C1 segment of cervical spinal cord (tissue), 14 donors: ENCODE measurements around the gene ERCC2.
"Not testable (repeated sequence)": the region's sequence is repeated elsewhere in the genome, so short reads cannot be mapped to it uniquely, and the experiment has no call there.

Source experiments
- DNase-seq, 14 donors: peaks; one replicate each; lab custom pipeline; 2025; lab: John Stamatoyannopoulos, UW

ERCC2 gene

DNA sequence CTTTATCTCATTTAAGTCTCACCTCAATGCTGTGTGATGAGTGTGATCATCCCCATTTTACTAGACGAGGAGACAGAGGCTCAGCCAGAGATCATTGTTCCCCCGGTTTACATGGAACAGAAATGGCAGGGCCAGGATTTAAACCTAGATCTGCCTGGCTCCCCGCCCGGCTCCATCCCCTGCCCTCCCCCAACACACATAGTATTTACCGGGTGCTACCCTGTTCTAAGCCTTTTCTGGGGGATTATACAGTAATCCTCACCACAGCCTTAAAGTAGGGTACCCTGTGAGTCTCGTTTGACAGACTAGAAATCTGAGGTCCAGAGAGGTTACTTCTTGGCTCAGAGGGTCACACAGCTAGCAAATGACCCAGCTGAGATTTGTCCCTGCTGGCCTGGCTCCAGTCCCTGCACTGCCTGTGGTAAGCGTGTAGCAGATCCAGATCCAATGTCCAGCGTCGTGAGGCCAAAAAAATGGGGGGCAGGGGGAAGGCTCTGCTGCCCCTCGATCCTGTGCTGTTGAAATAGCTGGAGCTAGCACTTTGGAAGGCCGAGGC lies 33.6 kb downstream of the ERCC2 start:
- DNase-seq, result no peak

DNA sequence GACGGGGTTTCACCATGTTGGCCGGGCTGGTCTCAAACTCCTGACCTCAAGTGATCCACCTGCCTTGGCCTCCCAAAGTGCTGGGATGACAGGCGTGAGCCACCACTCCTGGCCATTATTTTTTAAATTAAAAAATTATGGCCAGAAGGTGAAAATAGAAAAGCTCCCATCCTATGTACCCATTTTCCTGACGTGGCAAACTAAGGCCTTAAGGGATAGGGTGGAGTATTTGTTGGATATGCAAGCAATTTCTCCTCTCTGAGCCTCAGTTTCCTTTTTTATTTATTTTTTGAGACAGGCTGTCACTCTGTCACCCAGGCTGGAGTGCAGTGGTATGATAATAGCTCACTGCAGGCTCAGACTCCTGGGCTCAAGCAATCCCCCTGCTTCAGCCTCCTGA lies 35.5 kb downstream of the ERCC2 start:
- DNase-seq, result not testable (repeated sequence)

DNA sequence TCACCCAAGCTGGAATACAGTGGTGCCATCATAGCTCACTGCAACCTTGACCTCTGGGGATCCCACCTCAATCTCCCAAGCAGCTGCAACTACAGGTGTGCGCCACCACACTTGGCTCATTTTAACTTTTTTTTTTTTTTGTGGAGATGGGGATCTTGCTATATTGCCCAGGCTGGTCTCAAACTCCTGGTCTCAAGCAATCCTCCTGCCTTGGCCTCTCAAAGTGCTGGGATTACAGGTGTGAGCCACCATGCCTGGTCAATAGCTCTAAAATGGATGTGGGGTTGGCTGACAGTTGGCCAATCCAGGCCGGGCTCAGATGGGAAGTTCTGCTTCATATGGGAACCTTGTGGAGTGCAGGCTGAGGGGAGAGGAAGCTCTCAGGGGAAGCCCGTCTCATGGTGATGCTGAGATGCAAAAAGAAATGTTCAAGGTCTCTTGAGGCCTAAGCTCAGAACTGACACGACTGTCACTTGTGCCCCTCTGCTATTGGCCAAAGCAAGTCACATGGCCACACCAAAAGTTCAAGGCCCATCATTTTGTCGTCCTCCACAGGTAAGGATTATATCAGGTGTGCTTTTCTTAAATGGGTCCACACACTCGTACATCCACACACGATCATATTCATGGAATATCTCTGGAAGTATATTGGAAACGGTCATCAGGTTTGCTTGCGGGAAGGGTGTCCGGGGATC lies 36.6 kb downstream of the ERCC2 start:
- DNase-seq, result no peak

DNA sequence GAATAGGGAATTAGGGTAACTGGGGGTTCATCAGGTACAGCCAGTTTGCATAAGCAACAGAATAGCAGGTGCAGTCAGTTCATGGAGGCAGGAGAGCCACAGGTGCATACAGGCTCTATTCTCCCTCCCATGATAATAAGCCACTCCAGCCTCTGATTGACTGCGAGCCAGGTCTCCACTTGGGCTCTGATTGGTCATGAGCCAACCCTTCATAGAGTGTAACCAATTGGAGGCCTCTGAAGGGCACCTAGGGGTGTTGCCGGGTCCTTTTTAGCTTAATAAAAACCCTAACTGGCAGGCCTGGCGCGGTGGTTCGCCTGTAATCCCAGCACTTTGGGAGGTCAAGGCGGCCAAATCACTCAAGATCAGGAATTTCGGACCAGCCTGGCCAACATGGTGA lies 39.0 kb downstream of the ERCC2 start:
- DNase-seq, result no peak

DNA sequence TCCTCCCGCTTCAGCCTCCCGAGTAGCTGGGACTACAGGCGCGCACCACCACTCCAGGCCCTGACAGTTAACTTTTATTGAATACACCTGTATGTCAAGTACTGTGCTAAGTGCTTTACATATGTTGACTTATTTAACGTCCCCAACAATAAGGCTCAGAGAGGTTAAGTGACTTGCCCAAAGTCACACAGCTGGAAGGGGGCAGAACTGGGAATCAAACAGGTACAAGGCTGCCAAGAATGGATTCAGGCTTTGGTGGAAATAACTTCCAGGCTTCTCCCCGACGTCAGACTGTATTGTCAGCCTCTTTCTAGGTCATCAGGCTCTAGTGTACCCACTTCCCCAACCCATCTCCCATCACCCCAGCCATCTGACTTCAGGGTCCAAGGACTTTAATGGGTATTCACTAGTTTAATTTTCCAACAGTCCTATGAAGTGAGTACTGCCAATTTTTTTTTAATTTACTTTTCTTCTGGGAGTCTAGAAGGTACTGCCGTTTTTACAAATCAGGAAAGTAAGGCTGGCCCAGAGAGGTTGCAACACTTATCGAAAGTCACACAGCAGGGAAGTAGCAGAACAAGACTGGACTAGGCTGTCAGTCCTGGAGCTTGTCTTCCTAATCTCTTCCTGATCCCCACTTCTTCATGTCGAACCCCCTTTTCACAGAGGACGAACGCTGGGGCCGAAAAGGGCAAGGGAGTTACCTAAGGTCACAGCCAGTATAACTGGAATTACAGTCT lies 42.8 kb downstream of the ERCC2 start:
- no peak for DNase-seq

DNA sequence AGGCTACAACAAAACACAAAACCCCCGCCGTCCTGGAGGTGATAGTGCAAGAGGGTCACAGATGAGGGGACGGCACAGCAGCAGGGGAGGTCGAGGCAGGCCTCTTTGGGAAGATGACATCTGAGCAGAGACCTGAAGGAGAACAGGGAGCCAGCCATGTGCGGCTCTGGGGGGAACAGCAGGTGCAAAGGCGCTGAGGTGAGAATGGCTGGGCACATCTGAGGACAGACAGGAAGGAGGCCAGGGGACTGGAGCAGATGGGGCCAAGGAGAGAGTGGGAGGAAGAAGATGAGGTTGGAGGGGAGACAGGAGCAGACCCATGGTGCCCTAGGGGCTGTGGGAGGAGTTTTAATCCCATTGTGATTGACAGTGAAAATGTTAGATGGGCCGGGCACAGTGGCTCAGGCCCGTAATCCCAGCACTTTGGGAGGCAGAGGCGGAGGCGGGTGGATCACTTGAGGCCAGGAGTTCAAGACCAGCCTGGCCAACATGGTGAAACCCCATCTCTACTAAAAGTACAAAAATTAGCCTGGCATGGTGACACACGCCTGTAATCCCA lies 45.9 kb downstream of the ERCC2 start:
- DNase-seq, result no peak

DNA sequence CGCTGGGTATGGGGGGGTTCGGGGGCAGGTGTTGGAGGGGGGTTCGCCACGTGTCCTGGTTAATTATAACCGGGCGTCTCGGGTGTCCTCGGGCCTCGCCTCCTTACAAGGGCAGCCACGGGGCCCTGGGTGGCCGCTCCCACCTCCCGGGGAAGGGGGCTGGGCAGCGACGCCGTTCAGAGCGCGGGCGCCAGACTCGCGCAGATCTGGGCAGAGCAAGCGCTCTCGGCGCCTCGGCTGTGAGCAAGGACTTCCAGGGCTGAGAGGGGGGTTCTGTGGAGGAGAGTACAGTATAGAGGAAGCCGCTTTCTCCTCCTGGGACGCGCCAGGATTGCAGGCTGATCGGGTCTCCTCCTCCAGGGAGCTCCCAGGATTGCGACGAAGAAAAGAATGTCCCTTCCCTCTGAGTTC lies 46.7 kb downstream of the ERCC2 start:
- no peak for DNase-seq

DNA sequence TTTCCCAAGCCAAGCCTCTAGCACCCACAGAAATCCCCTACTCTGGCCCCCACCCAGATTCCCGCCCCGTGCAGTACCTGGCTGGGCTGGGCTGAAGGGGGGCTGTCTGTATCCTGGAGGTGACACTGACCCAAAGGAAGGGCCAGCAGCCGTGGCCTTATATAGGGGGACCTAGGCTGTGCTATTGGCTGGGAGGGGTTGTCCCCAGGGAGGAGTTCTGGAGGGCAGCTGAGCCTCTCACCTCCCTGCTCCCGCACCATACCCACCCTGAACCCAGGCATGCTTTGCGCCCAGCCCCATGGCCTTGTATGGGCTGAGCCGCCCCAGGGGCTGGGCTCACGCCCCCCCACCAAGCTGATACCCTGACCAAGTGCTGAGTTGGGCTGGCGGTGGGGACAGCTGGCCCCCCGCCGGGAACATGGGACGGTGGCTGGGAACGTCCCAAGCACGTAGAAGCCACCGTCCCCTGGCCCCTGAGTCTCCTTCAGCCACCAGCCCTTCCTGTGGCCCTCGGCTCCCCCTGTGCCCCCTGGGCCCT lies 47.6 kb downstream of the ERCC2 start, which contains the start of gene CKM:
TSS of gene CKM (minus strand) at position 132 of the 538 bp plus-strand sequence. CDS start 3,162 bp downstream, outside the sequence.
- no peak for DNase-seq

DNA sequence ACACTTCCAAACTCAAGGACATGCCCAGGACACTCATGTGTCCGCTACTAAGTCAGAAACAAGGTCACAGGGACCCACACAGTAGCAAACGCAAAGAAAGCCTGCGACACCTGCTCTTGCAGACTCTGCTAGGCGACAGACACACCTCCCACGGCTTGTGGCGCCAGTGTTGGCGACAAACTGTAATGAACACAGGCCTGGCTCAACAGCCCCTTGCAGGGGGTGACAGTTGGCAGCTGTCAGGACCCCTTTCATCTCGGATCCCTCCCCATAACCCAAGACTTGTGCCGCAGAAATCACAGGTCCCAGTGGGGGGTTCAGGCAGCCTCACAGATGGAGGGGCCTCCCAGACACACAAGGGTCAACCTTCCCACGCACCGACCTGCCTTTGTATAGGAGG lies 48.1 kb downstream of the ERCC2 start:
- no peak for DNase-seq

DNA sequence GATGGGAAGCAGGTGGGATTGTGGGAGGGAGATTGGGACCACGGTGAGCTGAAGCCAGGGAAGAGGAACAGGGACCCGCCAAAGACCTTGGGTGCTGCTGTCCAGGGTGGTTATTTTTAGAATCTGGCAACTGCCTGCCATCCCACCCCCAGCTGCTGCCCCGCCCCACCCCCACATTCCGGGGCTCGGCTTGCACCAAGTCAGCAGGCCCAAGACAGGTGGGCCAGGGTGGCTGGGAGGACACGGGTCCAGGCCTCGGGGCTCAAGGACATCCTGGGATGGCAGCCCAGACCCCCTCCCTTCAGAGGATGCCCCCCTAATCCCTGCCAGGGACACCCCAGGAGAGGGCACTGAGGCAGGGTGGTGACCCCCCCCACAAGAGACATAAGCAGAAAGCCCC lies 48.5 kb downstream of the ERCC2 start:
- no peak for DNase-seq

DNA sequence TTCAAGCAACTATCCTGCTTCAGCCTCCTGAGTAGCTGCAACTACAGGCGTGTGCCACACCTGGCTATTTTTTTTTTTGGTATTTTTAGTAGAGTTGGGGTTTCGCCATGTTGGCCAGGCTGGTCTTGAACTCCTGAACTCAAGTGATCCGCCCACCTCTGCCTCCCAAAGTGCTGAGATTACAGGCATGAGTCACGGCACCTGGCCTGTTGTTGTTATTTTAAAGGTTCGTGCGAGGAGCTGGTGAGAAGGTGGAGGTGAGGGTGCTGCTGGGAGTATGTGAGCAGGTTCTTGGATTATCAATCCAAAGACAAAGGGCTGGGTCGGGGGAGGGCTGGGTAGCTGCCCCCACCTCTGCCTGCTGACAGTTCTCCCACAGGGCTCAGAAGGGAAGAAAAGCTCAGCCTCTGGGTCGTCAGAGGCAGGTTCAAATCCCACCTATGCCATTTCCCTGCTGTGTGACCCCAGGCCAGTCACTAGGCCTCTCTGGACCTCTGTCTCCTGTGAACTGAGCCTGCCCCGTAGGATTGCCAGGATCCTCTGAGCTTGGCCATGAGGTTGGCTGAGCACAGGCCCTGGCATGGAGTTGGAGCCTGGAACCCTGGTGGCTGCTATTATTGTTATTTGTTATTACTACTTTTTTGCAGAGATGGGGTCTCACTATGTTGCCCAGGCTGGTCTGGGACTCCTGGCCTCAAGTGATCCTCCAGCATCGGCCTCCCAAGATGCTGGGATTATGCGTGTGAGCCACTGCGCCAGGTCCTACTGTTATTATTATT lies 49.2 kb downstream of the ERCC2 start:
- DNase-seq, result no peak

DNA sequence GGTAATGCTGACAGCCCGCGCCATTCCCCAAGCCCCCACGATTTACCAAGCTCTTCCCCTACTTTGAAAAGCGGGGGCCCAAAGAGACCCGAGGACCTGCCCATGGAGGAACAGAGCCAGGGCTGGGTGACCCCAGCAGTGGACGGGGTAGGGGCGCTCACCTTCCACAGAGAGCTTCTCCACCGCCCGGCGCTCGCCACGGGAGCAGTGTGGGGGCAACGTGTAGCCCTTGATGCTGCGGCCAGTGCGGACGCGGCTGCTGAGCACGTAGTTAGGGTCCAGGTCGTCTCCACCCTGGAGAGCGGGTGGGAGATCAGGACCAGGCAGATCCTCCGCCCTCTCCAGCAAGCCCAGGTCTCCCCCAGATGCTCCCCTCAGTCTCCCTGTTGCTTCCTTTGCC lies 55.1 kb downstream of the ERCC2 start:
- DNase-seq, result no peak

DNA sequence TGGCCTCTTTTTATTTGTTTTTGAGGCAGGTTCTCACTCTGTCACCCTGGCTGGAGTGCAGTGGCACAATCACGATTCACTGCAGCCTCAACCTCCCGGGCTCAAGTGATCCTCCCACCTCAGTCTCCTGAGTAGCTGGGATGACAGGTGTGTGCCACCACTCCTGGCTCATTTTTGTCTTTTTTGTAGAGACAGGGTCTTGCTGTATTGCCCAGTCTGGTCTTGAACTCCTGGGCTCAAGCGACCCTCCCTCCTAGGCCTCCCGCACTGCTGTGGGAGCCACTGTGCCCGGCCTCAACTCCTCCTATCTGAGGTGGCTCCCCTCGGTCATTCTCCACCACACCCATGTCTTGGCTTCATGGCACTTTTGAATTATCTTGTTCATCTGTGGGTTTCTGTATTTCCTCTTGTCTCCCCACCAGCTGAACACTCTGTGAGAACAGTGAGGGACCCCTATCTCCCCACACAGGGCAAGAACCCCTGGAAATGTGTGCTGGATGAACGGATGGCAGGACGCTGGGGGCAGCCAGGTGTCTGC lies 55.6 kb downstream of the ERCC2 start:
- DNase-seq, result no peak

DNA sequence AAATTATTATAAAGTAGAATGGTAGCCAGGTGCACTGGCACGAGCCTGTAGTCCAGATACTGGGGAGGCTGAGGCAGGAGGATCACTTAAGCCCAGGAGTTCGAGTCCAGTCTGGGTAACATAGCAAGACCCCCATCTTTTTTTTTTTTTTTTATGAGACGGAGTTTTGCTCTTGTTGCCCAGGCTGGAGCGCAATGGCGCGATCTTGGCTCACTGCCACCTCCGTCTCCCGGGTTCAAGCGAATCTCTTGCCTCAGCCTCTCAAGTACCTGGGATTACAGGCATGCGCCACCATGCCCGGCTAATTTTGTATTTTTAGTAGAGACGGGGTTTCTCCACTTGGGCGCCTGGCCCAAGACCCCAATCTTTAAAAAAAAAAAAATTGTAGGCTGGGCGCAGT lies 58.1 kb downstream of the ERCC2 start:
- DNase-seq, result not testable (repeated sequence)

DNA sequence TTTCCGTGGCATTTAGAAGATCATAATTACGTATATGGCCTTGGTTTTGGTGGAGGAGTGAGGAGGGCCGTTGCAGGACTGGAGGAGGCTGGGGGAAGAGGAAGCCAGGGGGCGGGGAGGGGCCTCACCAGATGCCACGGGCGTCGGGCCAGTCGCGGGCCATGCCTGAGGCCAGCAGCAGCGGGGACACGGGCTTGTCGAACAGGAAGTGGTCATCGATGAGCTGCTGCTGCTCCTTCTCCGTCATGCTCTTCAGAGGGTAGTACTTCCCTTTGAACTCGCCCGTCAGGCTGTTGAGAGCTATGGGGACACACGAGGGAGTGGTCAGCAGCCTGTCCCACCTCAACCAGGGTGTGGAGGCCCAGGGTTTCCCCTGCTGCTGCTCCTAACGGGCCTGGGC lies 58.8 kb downstream of the ERCC2 start:
- DNase-seq, result no peak

DNA sequence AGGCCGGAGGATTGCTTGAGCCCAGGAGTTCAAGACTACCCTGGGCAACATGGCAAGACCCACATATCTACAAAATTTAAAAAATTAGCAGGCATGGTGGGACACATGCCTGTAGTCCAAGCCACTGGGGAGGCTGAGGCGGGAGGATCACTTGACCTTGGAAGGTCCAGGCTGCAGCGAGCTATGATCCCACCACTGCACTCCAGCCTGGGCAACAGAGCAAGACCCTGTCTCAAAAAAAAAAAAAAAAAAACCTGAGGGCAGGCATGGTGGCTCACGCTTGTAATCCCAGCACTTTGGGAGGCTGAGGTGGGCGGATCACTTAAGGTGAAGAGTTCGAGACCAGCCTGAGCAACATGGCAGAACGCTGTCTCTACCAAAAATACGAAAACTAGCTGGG lies 61.1 kb downstream of the ERCC2 start:
- DNase-seq, result not testable (repeated sequence)

DNA sequence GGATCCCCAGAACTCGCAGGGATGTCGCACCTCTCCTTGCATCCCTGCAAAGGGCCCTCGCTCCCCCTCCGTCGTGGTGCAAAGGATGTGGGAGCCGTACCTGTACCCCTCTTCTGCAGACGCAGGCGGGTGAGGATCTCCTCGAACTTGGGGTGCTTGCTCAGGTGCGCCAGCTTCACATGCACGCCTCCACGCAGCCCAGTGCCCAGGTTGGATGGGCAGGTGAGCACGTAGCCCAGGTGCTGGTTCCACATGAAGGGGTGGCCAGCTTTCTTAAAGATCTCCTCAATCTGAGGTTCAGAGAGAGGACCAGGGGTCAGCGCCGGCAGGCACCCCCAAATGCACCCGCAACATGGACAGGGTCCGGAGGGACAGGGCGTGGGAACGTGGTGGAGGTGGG lies 63.0 kb downstream of the ERCC2 start:
- no peak for DNase-seq

DNA sequence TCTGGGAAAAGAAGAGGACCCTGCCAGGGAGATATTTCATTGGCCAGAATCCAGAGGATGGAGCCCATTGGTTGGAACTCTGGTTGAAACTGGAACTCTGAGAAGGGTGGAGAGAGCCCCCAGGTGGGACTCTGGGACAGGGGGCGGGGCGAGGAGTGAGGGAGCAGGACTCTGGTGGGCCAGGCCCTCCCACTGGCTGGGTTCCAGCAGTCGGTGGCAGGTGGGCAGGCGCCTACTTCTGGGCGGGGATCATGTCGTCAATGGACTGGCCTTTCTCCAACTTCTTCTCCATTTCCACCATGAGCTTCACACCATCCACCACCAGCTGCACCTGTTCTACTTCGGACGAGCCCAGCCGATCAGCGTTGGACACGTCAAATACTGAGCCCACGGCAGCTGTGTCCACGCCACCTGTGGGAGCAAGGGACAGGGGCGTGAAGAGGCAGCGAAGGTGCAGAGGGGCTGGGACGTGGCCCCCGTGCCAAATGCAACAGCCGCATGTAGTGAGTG lies 63.8 kb downstream of the ERCC2 start:
- no peak for DNase-seq

DNA sequence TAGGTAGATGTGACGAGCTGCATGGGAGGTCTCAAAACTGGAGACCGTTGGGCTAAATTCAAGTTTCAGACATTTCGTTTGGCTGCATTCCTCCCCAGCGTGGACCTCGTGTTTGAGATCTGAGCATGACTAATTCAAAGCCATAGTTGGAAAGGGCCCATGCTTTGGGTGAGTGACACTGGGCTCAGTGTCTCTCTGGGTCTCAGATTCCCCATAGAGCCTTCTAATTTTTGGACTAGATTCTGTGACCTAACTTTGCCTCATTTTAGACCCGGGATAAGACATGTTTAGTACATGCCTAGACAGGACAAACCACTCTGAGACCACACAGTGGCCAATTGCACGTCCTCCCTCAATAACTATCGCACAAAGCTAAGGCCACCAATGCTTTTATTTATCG lies 64.3 kb downstream of the ERCC2 start:
- no peak for DNase-seq

DNA sequence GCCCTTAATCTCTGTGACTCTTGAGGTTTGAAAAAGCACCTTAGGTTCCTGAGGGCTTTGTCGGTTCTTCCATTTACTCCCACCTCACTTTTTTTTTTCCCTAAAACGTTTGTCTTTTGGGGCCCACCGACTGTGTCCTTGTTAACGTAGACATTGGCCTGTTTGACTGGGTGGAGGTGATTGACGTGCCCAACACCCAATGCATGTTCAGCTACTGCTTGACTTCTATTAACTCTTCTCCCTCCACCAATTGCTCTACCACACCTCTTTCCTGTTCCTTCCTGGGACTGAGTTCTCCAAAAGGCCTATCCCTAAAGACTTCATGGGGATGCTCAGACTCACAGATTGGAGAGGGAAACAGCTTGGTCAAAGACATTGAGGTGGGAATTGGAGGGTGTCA lies 65.0 kb downstream of the ERCC2 start:
- no peak for DNase-seq

DNA sequence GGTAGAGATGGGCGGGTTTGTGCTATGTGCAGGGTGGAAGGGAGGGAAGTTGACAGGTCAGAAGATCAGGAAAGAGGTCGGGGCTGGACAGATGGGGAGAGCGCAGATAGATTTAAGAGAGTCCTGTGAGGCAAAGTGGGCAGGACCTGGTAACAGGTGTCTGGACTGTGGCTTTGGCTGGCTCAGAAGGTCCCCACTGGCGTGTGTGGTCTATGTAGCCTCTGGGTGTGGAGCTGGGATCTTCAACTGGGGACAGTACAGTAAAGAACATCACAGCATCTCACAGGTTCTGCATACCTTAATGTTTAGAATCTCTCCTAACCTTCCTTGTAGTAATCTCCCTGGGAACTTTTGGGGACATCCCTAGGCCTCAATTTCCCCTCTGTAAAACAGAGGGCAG lies 65.4 kb downstream of the ERCC2 start:
- no peak for DNase-seq
